Mucosa of rectum (tissue), 2 donors: ENCODE data around the gene ISX.
"Not testable (repeated sequence)": the region's sequence is repeated elsewhere in the genome, so short reads cannot be mapped to it uniquely, and the experiment has no call there.

Experiments
- H3K27ac ChIP-seq, 2 donors: one replicate each; pipeline ENCODE4 v1.7.0; 2013; ENCODE audit warnings: inconsistent platforms in 2 of 2, low read depth in 2 of 2, low read length in 2 of 2
- H3K27me3 ChIP-seq, 2 donors: one replicate each; pipeline ENCODE4 v1.7.0; 2013; ENCODE audit warnings: low read length in 2 of 2; ENCODE audit not compliant: control insufficient read depth in 2 of 2, insufficient read depth in 2 of 2
- H3K36me3 ChIP-seq, 2 donors: one replicate each; pipeline ENCODE4 v1.7.0; 2013; ENCODE audit warnings: low read length in 2 of 2; ENCODE audit not compliant: control insufficient read depth in 2 of 2, insufficient read depth in 2 of 2
- H3K4me1 ChIP-seq, 2 donors: one replicate each; pipeline ENCODE4 v1.7.0; 2013; ENCODE audit warnings: low read length in 2 of 2, mild to moderate bottlenecking in 1 of 2; ENCODE audit not compliant: control insufficient read depth in 2 of 2, insufficient read depth in 2 of 2
- H3K4me3 ChIP-seq, 2 donors: one replicate each; pipeline ENCODE4 v1.7.0; 2013; ENCODE audit warnings: low read length in 2 of 2
- H3K9ac ChIP-seq, 2 donors: one replicate each; pipeline ENCODE4 v1.7.0; 2013; ENCODE audit warnings: low read length in 2 of 2, low read depth in 1 of 2, mild to moderate bottlenecking in 1 of 2
- H3K9me3 ChIP-seq, 2 donors: one replicate each; pipeline ENCODE4 v1.7.0; 2013; ENCODE audit warnings: low read length in 2 of 2; ENCODE audit not compliant: control insufficient read depth in 2 of 2
- donor health status: healthy.
- donor health status: Normal muscosa, but diverticular disease.

ISX gene

GRCh38 chr22:35065796-35066218 is at the start of gene ISX:
ISX (plus strand) TSS chr22:35066158; CDS start chr22:35067088, 930 bp downstream.
- Histone ChIP-seq H3K36me3 (peaks cover 5 to 6% of the 10 kb centered on the region in 2 donors), H3K27me3 (no peaks in the 10 kb centered on the region), H3K9ac (peak within 1 kb of the TSS; percentile 92 to 93), H3K27ac (peak within 1 kb of the TSS; percentile 80 to 87), H3K4me1 (peaks cover 17 to 23% of the 10 kb centered on the region in 2 donors), H3K4me3 (peak within 1 kb of the TSS; percentile 84 to 94), H3K9me3 (no peaks in the 10 kb centered on the region)

GRCh38 chr22:35016909-35017308 is 49.0 kb upstream of the ISX start:
- H3K9me3 ChIP-seq: no peaks in the 10 kb centered on the region
- H3K36me3 ChIP-seq: no peaks in the 10 kb centered on the region
- no peak overlapping the region for H3K27ac ChIP-seq
- no peak overlapping the region for H3K9ac ChIP-seq
- no peak overlapping the region for H3K4me3 ChIP-seq
- H3K4me1 ChIP-seq: peaks cover 9 to 13% of the 10 kb centered on the region in 2 donors
- peaks cover 0 to 2% of the 10 kb centered on the region in 2 donors for H3K27me3 ChIP-seq

DNA sequence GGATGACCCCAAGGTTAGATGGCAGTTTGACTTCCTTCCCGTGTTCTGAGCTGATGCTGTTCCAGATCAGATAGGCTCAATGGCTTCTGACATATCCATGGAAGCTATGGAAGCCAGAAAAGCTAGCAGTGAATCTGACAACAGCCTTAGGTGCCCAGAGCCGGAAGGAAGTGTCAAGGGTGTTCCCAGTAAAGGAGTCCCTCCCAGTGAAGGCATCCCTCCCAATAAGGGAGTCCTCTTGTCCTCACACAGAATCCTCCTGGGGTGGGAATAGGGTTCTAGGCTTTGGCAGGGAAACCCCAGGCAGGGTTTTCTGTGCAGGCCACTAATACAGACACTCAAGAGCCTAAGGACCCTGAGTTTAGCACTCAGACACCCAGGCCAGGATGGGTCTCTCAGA is 47.0 kb upstream of the ISX start:
- peaks cover 11 to 13% of the 10 kb centered on the region in 2 donors for H3K4me1 ChIP-seq
- peaks cover 0 to 2% of the 10 kb centered on the region in 2 donors for H3K27me3 ChIP-seq
- H3K27ac ChIP-seq: no peak overlapping the region
- H3K9ac ChIP-seq: no peak overlapping the region
- H3K36me3 ChIP-seq: no peaks in the 10 kb centered on the region
- no peaks in the 10 kb centered on the region for H3K9me3 ChIP-seq
- no peak overlapping the region for H3K4me3 ChIP-seq

DNA sequence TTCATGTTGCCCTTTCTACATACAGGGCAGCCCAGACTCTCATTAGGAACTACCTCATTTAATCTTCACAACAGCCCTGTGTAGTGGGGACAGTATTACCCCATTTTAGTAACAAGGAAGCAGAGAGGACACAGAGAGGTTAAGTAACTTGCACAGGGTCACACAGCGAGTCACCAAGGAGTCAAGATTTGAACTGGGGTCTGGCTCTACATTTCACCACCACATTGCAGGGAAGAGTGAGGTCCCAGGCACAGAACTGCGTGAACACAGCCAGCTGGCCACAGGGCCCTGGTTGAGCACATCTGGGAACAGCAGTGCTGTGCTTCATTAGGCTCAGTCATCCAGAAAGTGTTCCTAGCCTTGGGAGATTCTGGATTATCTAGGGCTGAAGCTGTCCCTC is 45.4 kb upstream of the ISX start:
- peaks cover 0 to 2% of the 10 kb centered on the region in 2 donors for H3K27me3 ChIP-seq
- H3K9me3 ChIP-seq: no peaks in the 10 kb centered on the region
- H3K36me3 ChIP-seq: no peaks in the 10 kb centered on the region
- peak overlapping the region in 1 of 2 donors; percentile 41 for H3K9ac ChIP-seq
- peak overlapping the region in 1 of 2 donors; percentile 51 for H3K27ac ChIP-seq
- peaks cover 11 to 13% of the 10 kb centered on the region in 2 donors for H3K4me1 ChIP-seq
- H3K4me3 ChIP-seq: peak overlapping the region in 1 of 2 donors; percentile 26

DNA sequence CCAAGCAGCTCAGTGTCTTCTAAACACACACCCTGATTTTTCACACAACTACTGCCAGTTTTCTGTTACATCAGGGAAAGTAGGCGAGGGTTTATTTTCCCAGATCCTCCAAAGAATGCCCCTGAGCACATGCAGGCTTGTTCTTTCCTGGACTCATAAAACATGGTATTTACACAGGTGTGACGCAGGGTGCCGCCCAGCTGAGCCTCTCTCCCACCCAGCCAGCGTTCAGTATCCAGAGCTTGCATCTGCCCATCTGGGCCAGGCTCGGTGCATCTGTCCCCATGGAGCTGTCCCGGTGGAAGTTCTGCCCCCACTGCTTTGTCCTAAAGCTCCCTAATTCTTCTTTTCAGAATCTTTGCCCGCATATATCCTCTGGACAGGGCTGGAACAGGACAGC is 44.8 kb upstream of the ISX start:
- Histone ChIP-seq H3K4me3 (peak overlapping the region in 1 of 2 donors; percentile 26), H3K27ac (peak overlapping the region in 1 of 2 donors; percentile 51), H3K9me3 (no peaks in the 10 kb centered on the region), H3K9ac (peak overlapping the region in 1 of 2 donors; percentile 41), H3K27me3 (peaks cover 0 to 2% of the 10 kb centered on the region in 2 donors), H3K4me1 (peaks cover 11 to 13% of the 10 kb centered on the region in 2 donors), H3K36me3 (no peaks in the 10 kb centered on the region)

DNA sequence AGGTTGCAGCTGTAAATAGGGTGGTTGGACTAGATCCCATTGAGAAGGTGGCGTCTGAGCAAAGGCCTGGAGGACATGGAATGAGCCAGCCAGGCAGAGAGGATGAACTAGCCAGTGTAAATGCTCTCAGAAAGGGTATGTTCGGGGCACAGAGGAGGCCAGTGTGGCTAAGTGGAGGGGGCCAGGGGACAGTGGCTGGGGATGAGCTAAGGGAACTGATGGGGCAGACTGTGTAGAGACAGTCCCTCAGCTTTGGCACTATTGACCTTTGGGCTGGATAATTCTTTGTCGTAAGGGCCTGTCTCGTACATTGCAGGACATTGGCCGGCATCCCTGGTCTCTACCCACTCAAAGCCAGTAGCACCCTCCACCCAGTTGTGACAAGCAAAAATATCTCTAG is 43.7 kb upstream of the ISX start:
- Histone ChIP-seq H3K9ac (no peak overlapping the region), H3K27ac (no peak overlapping the region), H3K9me3 (no peaks in the 10 kb centered on the region), H3K4me3 (no peak overlapping the region), H3K36me3 (no peaks in the 10 kb centered on the region), H3K27me3 (peaks cover 0 to 2% of the 10 kb centered on the region in 2 donors), H3K4me1 (peaks cover 11 to 13% of the 10 kb centered on the region in 2 donors)

DNA sequence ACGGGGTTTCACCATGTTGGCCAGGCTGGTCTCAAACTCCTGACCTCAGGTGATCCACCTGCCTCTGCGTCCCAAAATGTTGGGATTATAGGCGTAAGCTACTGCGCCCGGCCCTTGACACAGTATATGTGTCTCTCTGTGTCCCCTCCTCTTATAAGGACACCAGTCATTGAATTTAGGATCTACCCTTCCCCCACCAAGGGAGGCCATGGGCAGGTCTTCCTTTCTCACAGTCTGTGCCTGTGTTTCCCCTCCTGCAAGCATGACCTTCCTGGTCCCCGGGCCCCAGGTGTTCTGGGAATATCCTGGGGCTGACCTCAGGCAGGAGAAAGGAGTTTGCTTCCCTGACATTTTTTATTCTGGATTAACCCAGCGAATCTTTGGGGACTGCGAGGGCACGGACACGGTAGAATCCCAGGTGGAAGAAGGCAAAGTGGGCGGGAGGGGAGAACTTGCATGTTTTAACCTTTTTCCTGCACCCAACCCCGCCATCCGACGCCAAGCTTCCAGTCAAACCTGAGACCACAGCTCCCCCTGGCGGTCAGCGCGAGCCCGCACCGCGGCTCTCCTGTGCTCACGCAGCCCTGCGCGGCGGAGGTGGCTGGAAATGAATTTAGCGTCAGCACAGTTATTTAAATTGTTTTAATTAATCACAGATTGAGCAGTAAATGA is 42.1 kb upstream of the ISX start:
- Histone ChIP-seq H3K27me3 (peaks cover 0 to 2% of the 10 kb centered on the region in 2 donors), H3K4me1 (peaks cover 11 to 13% of the 10 kb centered on the region in 2 donors), H3K9ac (no peak overlapping the region), H3K4me3 (no peak overlapping the region), H3K9me3 (no peaks in the 10 kb centered on the region), H3K36me3 (no peaks in the 10 kb centered on the region), H3K27ac (no peak overlapping the region)

- no peaks in the 10 kb centered on the region for H3K36me3 ChIP-seq
- peaks cover 11 to 13% of the 10 kb centered on the region in 2 donors for H3K4me1 ChIP-seq
- no peak overlapping the region for H3K9ac ChIP-seq
- peaks cover 0 to 2% of the 10 kb centered on the region in 2 donors for H3K27me3 ChIP-seq
- no peaks in the 10 kb centered on the region for H3K9me3 ChIP-seq
- H3K27ac ChIP-seq: no peak overlapping the region
- no peak overlapping the region for H3K4me3 ChIP-seq
Observed at GRCh38 chr22:35024364-35024692, 41.6 kb upstream of the ISX start.

- H3K4me1 ChIP-seq, H3K27me3 ChIP-seq, H3K9ac ChIP-seq, H3K36me3 ChIP-seq, H3K9me3 ChIP-seq, H3K4me3 ChIP-seq, H3K27ac ChIP-seq: not testable (repeated sequence)
Observed at GRCh38 chr22:35030112-35030511, 35.8 kb upstream of the ISX start.

GRCh38 chr22:35032571-35032970 is 33.4 kb upstream of the ISX start:
- Histone ChIP-seq H3K9ac (no peak overlapping the region), H3K36me3 (no peaks in the 10 kb centered on the region), H3K27me3 (peaks cover 0 to 2% of the 10 kb centered on the region in 2 donors), H3K9me3 (no peaks in the 10 kb centered on the region), H3K4me3 (no peak overlapping the region), H3K4me1 (peaks cover 0 to 2% of the 10 kb centered on the region in 2 donors), H3K27ac (no peak overlapping the region)
